Measurements from ENCODE around the gene DPH5.
A peak's percentile ranks its signal among the peaks of the same experiment; 100 is the strongest.
"Not testable (repeated sequence)": the region's sequence is repeated elsewhere in the genome, so short reads cannot be mapped to it uniquely, and the experiment has no call there.

The DPH5 gene

GRCh38 chr1:101025657-101026429, at the start of gene DPH5:
TSS of gene DPH5 (minus strand) at chr1:101025784. CDS start at chr1:101025443, 341 bp downstream.
- peak; percentile 90 for DNase-seq (ENCODE audit: low read depth)
- H3K4me3 ChIP-seq (ENCODE audit: low read length), result peak within 1 kb of the TSS; percentile 84
- TF ChIP-seq CTCF (IDR thresholded peaks at IDR 0.05; ENCODE audit: insufficient read depth, low read depth, low read length, missing control alignments), result no peak

DNA sequence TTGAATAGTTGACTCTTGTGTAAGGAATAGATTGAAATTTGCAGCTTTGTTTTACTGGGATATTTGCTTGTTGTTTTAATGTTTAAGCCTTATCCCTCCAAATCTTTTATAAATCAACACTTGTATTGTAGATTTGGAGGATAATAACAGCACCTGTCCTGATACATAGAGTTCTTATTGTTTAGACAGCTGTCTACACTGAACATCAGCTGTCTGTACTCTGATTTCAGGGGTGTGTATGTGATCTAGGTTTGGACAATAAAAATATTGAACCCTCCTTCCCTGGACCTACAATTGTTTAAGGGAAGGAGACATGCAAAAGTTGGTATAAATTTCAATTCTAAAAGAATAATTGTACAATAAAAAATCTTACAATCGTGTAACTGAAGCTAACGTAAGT, 48.3 kb upstream of the DPH5 start:
- TF ChIP-seq CTCF (IDR thresholded peaks at IDR 0.05; ENCODE audit: insufficient read depth, low read depth, low read length, missing control alignments), result no peak
- H3K4me3 ChIP-seq (ENCODE audit: low read length), result no peak overlapping the region
- DNase-seq (ENCODE audit: low read depth), result no peak

GRCh38 chr1:101071470-101071891, 45.9 kb upstream of the DPH5 start:
- TF ChIP-seq CTCF (IDR thresholded peaks at IDR 0.05; ENCODE audit: insufficient read depth, low read depth, low read length, missing control alignments), result no peak
- DNase-seq (ENCODE audit: low read depth), result no peak
- no peak overlapping the region for H3K4me3 ChIP-seq (ENCODE audit: low read length)

DNA sequence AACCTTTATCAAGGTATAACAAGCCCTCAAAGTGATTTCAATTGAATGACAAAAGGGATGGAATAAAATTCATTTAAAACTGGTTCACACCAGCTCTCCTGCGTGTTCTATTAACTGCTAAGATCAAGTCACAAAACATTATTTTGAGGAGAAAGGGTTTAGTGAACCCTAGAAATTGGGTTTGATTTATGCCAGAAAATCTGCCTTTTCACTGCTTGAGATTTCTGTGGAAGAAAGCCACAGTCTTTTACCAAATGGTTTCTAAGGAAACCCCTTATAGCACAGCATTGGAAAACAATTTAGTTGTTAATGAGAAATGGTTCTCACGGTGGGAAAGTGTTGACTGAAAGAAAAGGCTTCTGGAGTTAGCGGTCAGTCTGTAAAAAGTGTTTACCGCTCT, 43.6 kb upstream of the DPH5 start:
- TF ChIP-seq CTCF (IDR thresholded peaks at IDR 0.05; ENCODE audit: insufficient read depth, low read depth, low read length, missing control alignments), result no peak
- no peak for DNase-seq (ENCODE audit: low read depth)
- no peak overlapping the region for H3K4me3 ChIP-seq (ENCODE audit: low read length)

DNA sequence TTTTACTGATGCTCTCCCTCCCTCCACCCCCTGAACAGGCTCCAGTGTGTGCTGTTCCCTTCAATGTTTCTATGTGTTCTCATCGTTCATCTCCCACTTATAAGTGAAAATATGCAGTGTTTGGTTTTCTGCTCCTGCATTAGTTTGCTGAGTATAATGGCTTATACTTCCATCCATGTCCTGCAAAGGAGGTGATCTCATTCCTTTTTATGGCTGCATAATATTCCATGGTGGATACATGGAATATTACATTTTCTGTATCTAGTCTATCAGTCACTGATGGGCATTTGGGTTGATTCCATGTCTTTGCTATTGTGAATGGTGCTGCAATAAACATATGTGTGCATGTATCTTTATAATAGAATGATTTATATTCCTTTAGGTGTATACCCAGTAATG, 41.4 kb upstream of the DPH5 start:
- not testable (repeated sequence) for DNase-seq (ENCODE audit: low read depth); H3K4me3 ChIP-seq (ENCODE audit: low read length)

DNA sequence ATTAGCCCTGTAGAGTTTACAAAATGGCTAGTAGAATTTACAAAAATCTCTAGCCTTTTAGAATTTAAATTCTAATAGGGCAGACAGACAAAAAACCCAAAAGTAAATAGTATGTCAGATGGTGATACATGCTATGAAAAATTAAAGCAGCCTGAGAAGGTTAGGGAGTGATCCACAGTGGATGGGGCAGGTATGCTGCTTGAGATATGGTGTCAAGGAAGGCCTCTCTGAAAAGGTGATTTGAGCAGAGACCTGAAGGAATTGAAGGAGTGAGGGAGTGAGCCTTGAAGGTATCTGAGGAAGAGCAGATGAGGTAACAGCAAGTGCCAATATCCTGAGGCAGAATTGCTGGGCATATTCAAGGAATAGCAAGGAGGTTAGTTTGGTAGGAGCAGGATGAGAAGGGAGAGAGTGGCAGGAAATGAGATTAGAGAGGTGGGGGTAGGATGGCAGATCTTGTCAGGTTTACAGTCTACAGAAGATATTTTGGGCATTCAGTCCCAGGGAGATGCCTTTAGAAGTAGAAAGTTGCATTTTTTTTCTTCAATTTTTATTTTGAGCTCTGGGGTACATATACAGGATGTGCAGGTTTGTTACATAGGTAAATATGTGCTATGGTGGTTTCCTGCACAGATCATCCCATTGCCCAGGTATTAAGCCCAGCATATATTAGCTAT, 40.8 kb upstream of the DPH5 start:
- no peak for TF ChIP-seq CTCF (IDR thresholded peaks at IDR 0.05; ENCODE audit: insufficient read depth, low read depth, low read length, missing control alignments)
- no peak for DNase-seq (ENCODE audit: low read depth)
- no peak overlapping the region for H3K4me3 ChIP-seq (ENCODE audit: low read length)

DNA sequence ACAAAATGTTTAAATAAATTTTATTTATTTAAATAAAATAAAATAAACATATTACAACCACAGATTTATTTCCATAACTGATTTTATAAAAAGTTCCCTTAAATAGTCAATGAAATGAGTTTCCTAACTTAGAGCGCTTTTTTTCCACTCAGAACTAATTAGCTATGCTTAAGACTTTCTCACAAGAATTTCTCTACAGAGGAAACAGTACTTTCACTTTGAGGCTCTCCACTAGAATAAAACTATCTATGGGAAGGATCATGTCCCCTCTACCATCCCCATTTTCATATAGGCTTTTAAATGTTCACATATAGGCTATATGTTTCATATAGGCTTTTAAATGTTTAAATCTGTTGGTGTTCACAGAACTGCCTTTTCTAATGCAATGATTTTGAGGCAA, 40.0 kb upstream of the DPH5 start:
- H3K4me3 ChIP-seq (ENCODE audit: low read length), result no peak overlapping the region
- DNase-seq (ENCODE audit: low read depth), result no peak
- no peak for TF ChIP-seq CTCF (IDR thresholded peaks at IDR 0.05; ENCODE audit: insufficient read depth, low read depth, low read length, missing control alignments)
